ENCODE results near the gene CADM1.

CADM1 gene

GRCh38 chr11:115398333-115399080 is 105.7 kb downstream of the CADM1 start:
- H3K27ac Mint-ChIP-seq: no peak overlapping the region

GRCh38 chr11:115396533-115396932 is 107.7 kb downstream of the CADM1 start:
- H3K4me1 Mint-ChIP-seq: no peaks in the 10 kb centered on the region

More at GRCh38 chr11:115398333-115399080, 105.7 kb downstream of the CADM1 start:
- no peak overlapping the region for H3K4me3 Mint-ChIP-seq
- peaks cover 5 to 12% of the 10 kb centered on the region in 2 donors for H3K27me3 Mint-ChIP-seq
- ATAC-seq (replicated peaks) (no peak), DNase-seq (no peak)
- no peaks in the 10 kb centered on the region for H3K36me3 Mint-ChIP-seq
- no peaks in the 10 kb centered on the region for H3K9me3 Mint-ChIP-seq
- no peaks in the 10 kb centered on the region for H3K4me1 Mint-ChIP-seq

GRCh38 chr11:115393950-115394349 is 110.3 kb downstream of the CADM1 start:
- DNase-seq (no peak), ATAC-seq (replicated peaks) (no peak)
- Mint-ChIP-seq H3K4me1 (peaks cover 0 to 3% of the 10 kb centered on the region in 2 donors), H3K27me3 (peaks cover 2 to 10% of the 10 kb centered on the region in 2 donors), H3K27ac (no peak overlapping the region), H3K9me3 (peaks cover 0 to 1% of the 10 kb centered on the region in 2 donors), H3K4me3 (no peak overlapping the region), H3K36me3 (no peaks in the 10 kb centered on the region)

More at GRCh38 chr11:115396533-115396932, 107.7 kb downstream of the CADM1 start:
- Mint-ChIP-seq H3K36me3 (no peaks in the 10 kb centered on the region), H3K27ac (no peak overlapping the region), H3K4me3 (no peak overlapping the region), H3K9me3 (peaks cover 0 to 1% of the 10 kb centered on the region in 2 donors), H3K27me3 (peaks cover 2 to 4% of the 10 kb centered on the region in 2 donors)
- ATAC-seq (replicated peaks) (no peak), DNase-seq (no peak)

GRCh38 chr11:115391598-115391997 is 112.6 kb downstream of the CADM1 start:
- no peak overlapping the region for H3K4me3 Mint-ChIP-seq
- peaks cover 0 to 3% of the 10 kb centered on the region in 2 donors for H3K4me1 Mint-ChIP-seq
- DNase-seq (no peak), ATAC-seq (replicated peaks) (no peak)
- no peaks in the 10 kb centered on the region for H3K36me3 Mint-ChIP-seq
- no peak overlapping the region for H3K27ac Mint-ChIP-seq
- H3K27me3 Mint-ChIP-seq: peaks cover 5 to 25% of the 10 kb centered on the region in 2 donors
- H3K9me3 Mint-ChIP-seq: peaks cover 0 to 3% of the 10 kb centered on the region in 2 donors

GRCh38 chr11:115391160-115391559 is 113.1 kb downstream of the CADM1 start:
- H3K4me3 Mint-ChIP-seq: no peak overlapping the region
- H3K36me3 Mint-ChIP-seq: no peaks in the 10 kb centered on the region
- DNase-seq: no peak
- H3K27ac Mint-ChIP-seq: no peak overlapping the region
- H3K27me3 Mint-ChIP-seq: peaks cover 5 to 25% of the 10 kb centered on the region in 2 donors
- H3K9me3 Mint-ChIP-seq: peaks cover 0 to 3% of the 10 kb centered on the region in 2 donors
- H3K4me1 Mint-ChIP-seq: peaks cover 0 to 3% of the 10 kb centered on the region in 2 donors
- ATAC-seq (replicated peaks): no peak

GRCh38 chr11:115390441-115390840 is 113.8 kb downstream of the CADM1 start:
- ATAC-seq (replicated peaks): no peak
- Mint-ChIP-seq H3K4me1 (peaks cover 0 to 3% of the 10 kb centered on the region in 2 donors), H3K4me3 (no peak overlapping the region)

GRCh38 chr11:115389790-115390189 is 114.4 kb downstream of the CADM1 start:
- H3K9me3 Mint-ChIP-seq: peaks cover 0 to 3% of the 10 kb centered on the region in 2 donors
- H3K27me3 Mint-ChIP-seq: peaks cover 5 to 25% of the 10 kb centered on the region in 2 donors
- ATAC-seq (replicated peaks) (no peak), DNase-seq (no peak)
- peaks cover 0 to 3% of the 10 kb centered on the region in 2 donors for H3K4me1 Mint-ChIP-seq
- H3K4me3 Mint-ChIP-seq: no peak overlapping the region
- H3K27ac Mint-ChIP-seq: no peak overlapping the region
- no peaks in the 10 kb centered on the region for H3K36me3 Mint-ChIP-seq

More at GRCh38 chr11:115390441-115390840, 113.8 kb downstream of the CADM1 start:
- Mint-ChIP-seq H3K9me3 (peaks cover 0 to 3% of the 10 kb centered on the region in 2 donors), H3K36me3 (no peaks in the 10 kb centered on the region), H3K27me3 (peaks cover 5 to 25% of the 10 kb centered on the region in 2 donors), H3K27ac (no peak overlapping the region)
- no peak for DNase-seq

- Mint-ChIP-seq H3K9me3 (peaks cover 0 to 2% of the 10 kb centered on the region in 2 donors), H3K36me3 (no peaks in the 10 kb centered on the region), H3K27me3 (peaks cover 9 to 22% of the 10 kb centered on the region in 2 donors), H3K27ac (no peak overlapping the region), H3K4me3 (no peak overlapping the region), H3K4me1 (peaks cover 0 to 2% of the 10 kb centered on the region in 2 donors)
- ATAC-seq (replicated peaks) (no peak), DNase-seq (no peak)
These were observed 119.0 kb downstream of the CADM1 start for GRCh38 chr11:115385226-115385625.

- no peaks in the 10 kb centered on the region for H3K4me1 Mint-ChIP-seq
- H3K9me3 Mint-ChIP-seq: peaks cover 0 to 2% of the 10 kb centered on the region in 2 donors
- peaks cover 9 to 18% of the 10 kb centered on the region in 2 donors for H3K27me3 Mint-ChIP-seq
- ATAC-seq (replicated peaks) (no peak), DNase-seq (no peak)
- no peak overlapping the region for H3K27ac Mint-ChIP-seq
- H3K36me3 Mint-ChIP-seq: no peaks in the 10 kb centered on the region
- no peak overlapping the region for H3K4me3 Mint-ChIP-seq
These were observed 120.0 kb downstream of the CADM1 start for GRCh38 chr11:115384236-115384635.

GRCh38 chr11:115383431-115383830 is 120.8 kb downstream of the CADM1 start:
- no peaks in the 10 kb centered on the region for H3K36me3 Mint-ChIP-seq
- no peak for ATAC-seq (replicated peaks)
- peaks cover 0 to 2% of the 10 kb centered on the region in 2 donors for H3K9me3 Mint-ChIP-seq
- no peaks in the 10 kb centered on the region for H3K4me1 Mint-ChIP-seq
- H3K27ac Mint-ChIP-seq: no peak overlapping the region
- H3K27me3 Mint-ChIP-seq: peaks cover 4 to 10% of the 10 kb centered on the region in 2 donors
- no peak overlapping the region for H3K4me3 Mint-ChIP-seq
- DNase-seq: no peak

- Mint-ChIP-seq H3K36me3 (no peaks in the 10 kb centered on the region), H3K27ac (no peak overlapping the region), H3K4me3 (no peak overlapping the region), H3K4me1 (no peaks in the 10 kb centered on the region), H3K9me3 (no peaks in the 10 kb centered on the region), H3K27me3 (peaks cover 0 to 4% of the 10 kb centered on the region in 2 donors)
- ATAC-seq (replicated peaks) (peak in 1 of 2 donors; percentile 45), DNase-seq (no peak)
These were observed 124.7 kb downstream of the CADM1 start for GRCh38 chr11:115379528-115379927.

GRCh38 chr11:115378557-115378956 is 125.7 kb downstream of the CADM1 start:
- ATAC-seq (replicated peaks): no peak
- Mint-ChIP-seq H3K4me1 (no peaks in the 10 kb centered on the region), H3K27ac (no peak overlapping the region), H3K27me3 (no peaks in the 10 kb centered on the region), H3K4me3 (no peak overlapping the region), H3K36me3 (no peaks in the 10 kb centered on the region), H3K9me3 (no peaks in the 10 kb centered on the region)
- no peak for DNase-seq

- Mint-ChIP-seq H3K9me3 (no peaks in the 10 kb centered on the region), H3K4me1 (no peaks in the 10 kb centered on the region), H3K27ac (no peak overlapping the region), H3K36me3 (no peaks in the 10 kb centered on the region), H3K4me3 (no peak overlapping the region), H3K27me3 (no peaks in the 10 kb centered on the region)
- no peak for DNase-seq
- ATAC-seq (replicated peaks): no peak
These were observed 126.3 kb downstream of the CADM1 start for GRCh38 chr11:115377882-115378296.

- no peak overlapping the region for H3K27ac Mint-ChIP-seq
- H3K9me3 Mint-ChIP-seq: peaks cover 4% of the 10 kb centered on the region in 2 donors
- ATAC-seq (replicated peaks) (no peak), DNase-seq (no peak)
- H3K27me3 Mint-ChIP-seq: peaks cover 4 to 10% of the 10 kb centered on the region in 2 donors
- H3K4me3 Mint-ChIP-seq: no peak overlapping the region
- no peaks in the 10 kb centered on the region for H3K4me1 Mint-ChIP-seq
- no peaks in the 10 kb centered on the region for H3K36me3 Mint-ChIP-seq
These were observed 135.6 kb downstream of the CADM1 start for GRCh38 chr11:115368616-115369015.

- ATAC-seq (replicated peaks) (no peak), DNase-seq (no peak)
- peaks cover 4% of the 10 kb centered on the region in 2 donors for H3K9me3 Mint-ChIP-seq
- no peaks in the 10 kb centered on the region for H3K36me3 Mint-ChIP-seq
- peaks cover 4 to 10% of the 10 kb centered on the region in 2 donors for H3K27me3 Mint-ChIP-seq
- H3K4me1 Mint-ChIP-seq: no peaks in the 10 kb centered on the region
- no peak overlapping the region for H3K4me3 Mint-ChIP-seq
- H3K27ac Mint-ChIP-seq: no peak overlapping the region
These were observed 137.4 kb downstream of the CADM1 start for GRCh38 chr11:115366826-115367225.

All from stimulated activated naive B cell treated with anti-CD40 and anti-IgM and Interleukin-4, amounts not matched to agents 10 μg/mL and 1 μg/mL and 100 μg/mL, for 72 hours (primary cell).